ENCODE data around the gene ARMC3. TPM values are rescaled to one million over a fixed set of nuclear protein-coding genes. Genes with fewer than 3 reads are reported as not detected.
A peak's percentile ranks its signal among the peaks of the same experiment; 100 is the strongest.

Gene ARMC3
- total and polyA plus RNA-seq, 9 of the 15 experiments (the other 6 are each of a cell fraction or from before 2014, with no cell fraction given) = 0.33 to 1.1 (median 0.62) TPM

DNA sequence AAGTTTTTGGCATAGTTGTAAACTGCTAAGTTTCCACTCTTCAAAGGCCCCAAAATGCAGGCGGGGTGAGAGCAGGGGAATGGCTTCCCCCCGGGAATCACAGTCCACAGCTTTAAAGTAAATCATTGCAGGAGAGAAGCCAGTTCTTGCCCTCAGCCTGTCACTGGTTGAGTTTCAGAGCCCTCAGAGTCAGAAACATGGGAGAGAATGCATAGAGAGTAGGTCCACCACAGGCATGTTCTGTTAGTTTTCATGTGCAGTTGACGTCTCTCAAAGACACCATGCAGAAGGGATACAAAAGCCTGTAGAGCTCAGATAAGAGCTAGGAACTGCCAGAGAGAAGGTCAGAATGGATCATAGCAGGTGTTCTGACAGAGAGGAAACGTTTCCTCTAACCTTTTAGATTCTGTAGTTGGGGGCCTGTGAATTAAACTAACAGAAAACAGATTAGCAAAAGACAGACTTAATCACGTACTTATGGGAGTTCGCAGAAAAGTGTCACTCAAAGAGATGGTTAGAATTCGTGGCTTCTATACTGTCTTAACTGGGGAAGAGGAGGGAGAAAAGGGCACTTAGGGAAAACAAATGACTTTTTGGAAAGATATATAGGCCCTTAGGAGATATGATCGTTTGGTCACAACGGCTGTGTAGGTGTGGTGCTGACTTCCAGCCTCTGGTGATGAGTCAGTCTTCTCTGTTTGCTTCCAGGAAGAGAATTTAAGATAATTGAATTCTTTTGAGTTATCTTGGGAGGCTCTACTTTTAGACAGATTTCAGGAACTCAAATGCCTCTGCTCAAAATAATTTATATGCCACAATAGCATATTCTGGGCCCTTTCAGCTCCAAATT, 119.6 kb downstream of the ARMC3 start (continued):
- TF ChIP-seq, protein P1, sequence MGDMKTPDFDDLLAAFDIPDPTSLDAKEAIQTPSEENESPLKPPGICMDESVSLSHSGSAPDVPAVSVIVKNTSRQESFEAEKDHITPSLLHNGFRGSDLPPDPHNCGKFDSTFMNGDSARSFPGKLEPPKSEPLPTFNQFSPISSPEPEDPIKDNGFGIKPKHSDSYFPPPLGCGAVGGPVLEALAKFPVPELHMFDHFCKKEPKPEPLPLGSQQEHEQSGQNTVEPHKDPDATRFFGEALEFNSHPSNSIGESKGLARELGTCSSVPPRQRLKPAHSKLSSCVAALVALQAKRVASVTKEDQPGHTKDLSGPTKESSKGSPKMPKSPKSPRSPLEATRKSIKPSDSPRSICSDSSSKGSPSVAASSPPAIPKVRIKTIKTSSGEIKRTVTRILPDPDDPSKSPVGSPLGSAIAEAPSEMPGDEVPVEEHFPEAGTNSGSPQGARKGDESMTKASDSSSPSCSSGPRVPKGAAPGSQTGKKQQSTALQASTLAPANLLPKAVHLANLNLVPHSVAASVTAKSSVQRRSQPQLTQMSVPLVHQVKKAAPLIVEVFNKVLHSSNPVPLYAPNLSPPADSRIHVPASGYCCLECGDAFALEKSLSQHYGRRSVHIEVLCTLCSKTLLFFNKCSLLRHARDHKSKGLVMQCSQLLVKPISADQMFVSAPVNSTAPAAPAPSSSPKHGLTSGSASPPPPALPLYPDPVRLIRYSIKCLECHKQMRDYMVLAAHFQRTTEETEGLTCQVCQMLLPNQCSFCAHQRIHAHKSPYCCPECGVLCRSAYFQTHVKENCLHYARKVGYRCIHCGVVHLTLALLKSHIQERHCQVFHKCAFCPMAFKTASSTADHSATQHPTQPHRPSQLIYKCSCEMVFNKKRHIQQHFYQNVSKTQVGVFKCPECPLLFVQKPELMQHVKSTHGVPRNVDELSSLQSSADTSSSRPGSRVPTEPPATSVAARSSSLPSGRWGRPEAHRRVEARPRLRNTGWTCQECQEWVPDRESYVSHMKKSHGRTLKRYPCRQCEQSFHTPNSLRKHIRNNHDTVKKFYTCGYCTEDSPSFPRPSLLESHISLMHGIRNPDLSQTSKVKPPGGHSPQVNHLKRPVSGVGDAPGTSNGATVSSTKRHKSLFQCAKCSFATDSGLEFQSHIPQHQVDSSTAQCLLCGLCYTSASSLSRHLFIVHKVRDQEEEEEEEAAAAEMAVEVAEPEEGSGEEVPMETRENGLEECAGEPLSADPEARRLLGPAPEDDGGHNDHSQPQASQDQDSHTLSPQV (IDR thresholded peaks at IDR 0.05) = peak; percentile 73
- TF ChIP-seq ZNF175 (CRISPR knock-in tag; IDR thresholded peaks at IDR 0.05; ENCODE audit: low read depth) (no peak), DMBX1 (CRISPR knock-in tag; IDR thresholded peaks at IDR 0.05; ENCODE audit: borderline replicate concordance) (peak; percentile 79; the same call in 1 of the 2 replicates), LCOR (CRISPR knock-in tag; IDR thresholded peaks at IDR 0.05) (peak; percentile 37; the same call in 1 of the 2 replicates), KLF6 (CRISPR knock-in tag; IDR thresholded peaks at IDR 0.05; ENCODE audit: borderline replicate concordance) (no peak), ZNF57 (CRISPR knock-in tag; IDR thresholded peaks at IDR 0.05) (no peak), ZNF408 (CRISPR knock-in tag; IDR thresholded peaks at IDR 0.05; ENCODE audit: low read depth) (no peak), GTF2F1 (IDR thresholded peaks at IDR 0.05; ENCODE audit: low read depth, low read length) (no peak), MYNN (IDR thresholded peaks at IDR 0.05) (no peak), MYNN (CRISPR knock-in tag; IDR thresholded peaks at IDR 0.05) (no peak), HMG20B (CRISPR knock-in tag; IDR thresholded peaks at IDR 0.05) (no peak), RBFOX2 (IDR thresholded peaks at IDR 0.05; ENCODE audit: low read depth, low read length) (no peak), FOSL1 (tag; conservative IDR thresholded peaks at IDR 0.05) (peak; percentile 96), EZH2 (IDR thresholded peaks at IDR 0.05; ENCODE audit: borderline replicate concordance, low read depth, low read length) (no peak), ELF2 (CRISPR knock-in tag; IDR thresholded peaks at IDR 0.05) (no peak), KDM2B (CRISPR knock-in tag; IDR thresholded peaks at IDR 0.05) (no peak), PRMT5 (CRISPR knock-in tag; IDR thresholded peaks at IDR 0.05) (no peak), PHB2 (IDR thresholded peaks at IDR 0.05; ENCODE audit: low read depth) (no peak), ZNF184 (CRISPR knock-in tag; IDR thresholded peaks at IDR 0.05) (no peak)
- TF ChIP-seq, protein P2, sequence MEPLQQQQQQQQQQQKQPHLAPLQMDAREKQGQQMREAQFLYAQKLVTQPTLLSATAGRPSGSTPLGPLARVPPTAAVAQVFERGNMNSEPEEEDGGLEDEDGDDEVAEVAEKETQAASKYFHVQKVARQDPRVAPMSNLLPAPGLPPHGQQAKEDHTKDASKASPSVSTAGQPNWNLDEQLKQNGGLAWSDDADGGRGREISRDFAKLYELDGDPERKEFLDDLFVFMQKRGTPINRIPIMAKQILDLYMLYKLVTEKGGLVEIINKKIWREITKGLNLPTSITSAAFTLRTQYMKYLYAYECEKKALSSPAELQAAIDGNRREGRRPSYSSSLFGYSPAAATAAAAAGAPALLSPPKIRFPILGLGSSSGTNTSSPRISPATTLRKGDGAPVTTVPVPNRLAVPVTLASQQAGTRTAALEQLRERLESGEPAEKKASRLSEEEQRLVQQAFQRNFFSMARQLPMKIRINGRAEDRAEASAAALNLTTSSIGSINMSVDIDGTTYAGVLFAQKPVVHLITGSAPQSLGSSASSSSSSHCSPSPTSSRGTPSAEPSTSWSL (CRISPR knock-in tag; IDR thresholded peaks at IDR 0.05; ENCODE audit: borderline replicate concordance) = no peak
- TF ChIP-seq, protein P3, sequence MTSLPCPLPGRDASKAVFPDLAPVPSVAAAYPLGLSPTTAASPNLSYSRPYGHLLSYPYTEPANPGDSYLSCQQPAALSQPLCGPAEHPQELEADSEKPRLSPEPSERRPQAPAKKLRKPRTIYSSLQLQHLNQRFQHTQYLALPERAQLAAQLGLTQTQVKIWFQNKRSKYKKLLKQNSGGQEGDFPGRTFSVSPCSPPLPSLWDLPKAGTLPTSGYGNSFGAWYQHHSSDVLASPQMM (CRISPR knock-in tag; IDR thresholded peaks at IDR 0.05) = no peak
- TF ChIP-seq, protein P4, sequence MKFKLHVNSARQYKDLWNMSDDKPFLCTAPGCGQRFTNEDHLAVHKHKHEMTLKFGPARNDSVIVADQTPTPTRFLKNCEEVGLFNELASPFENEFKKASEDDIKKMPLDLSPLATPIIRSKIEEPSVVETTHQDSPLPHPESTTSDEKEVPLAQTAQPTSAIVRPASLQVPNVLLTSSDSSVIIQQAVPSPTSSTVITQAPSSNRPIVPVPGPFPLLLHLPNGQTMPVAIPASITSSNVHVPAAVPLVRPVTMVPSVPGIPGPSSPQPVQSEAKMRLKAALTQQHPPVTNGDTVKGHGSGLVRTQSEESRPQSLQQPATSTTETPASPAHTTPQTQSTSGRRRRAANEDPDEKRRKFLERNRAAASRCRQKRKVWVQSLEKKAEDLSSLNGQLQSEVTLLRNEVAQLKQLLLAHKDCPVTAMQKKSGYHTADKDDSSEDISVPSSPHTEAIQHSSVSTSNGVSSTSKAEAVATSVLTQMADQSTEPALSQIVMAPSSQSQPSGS (CRISPR knock-in tag; IDR thresholded peaks at IDR 0.05) = no peak

Measured in K562 (cell line).